ENCODE measurements around the gene NMNAT2.

DNA sequence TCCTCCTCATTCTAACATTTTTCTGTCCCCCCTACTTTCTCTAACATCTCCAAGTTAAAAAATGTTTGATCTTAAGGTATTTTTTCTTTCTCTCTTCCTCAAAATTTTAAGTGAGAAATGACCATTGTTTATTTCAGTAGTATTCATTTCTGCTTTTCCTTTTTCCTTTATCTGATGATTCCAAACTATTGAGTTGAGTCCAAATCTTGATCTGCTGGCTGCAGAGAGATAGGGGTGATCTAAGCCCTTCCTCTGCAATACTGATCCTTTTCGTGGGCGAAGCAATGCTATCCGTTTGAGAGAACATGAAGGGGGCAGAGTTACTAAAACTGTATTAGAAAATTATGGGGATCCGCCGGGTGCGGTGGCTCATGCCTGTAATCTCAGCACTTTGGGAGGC, 516 bp upstream of the NMNAT2 start:
- TF ChIP-seq POLR2A (IDR thresholded peaks at IDR 0.05) (no peak), EP300 (IDR thresholded peaks at IDR 0.05) (no peak)
- TF ChIP-seq, protein P1, sequence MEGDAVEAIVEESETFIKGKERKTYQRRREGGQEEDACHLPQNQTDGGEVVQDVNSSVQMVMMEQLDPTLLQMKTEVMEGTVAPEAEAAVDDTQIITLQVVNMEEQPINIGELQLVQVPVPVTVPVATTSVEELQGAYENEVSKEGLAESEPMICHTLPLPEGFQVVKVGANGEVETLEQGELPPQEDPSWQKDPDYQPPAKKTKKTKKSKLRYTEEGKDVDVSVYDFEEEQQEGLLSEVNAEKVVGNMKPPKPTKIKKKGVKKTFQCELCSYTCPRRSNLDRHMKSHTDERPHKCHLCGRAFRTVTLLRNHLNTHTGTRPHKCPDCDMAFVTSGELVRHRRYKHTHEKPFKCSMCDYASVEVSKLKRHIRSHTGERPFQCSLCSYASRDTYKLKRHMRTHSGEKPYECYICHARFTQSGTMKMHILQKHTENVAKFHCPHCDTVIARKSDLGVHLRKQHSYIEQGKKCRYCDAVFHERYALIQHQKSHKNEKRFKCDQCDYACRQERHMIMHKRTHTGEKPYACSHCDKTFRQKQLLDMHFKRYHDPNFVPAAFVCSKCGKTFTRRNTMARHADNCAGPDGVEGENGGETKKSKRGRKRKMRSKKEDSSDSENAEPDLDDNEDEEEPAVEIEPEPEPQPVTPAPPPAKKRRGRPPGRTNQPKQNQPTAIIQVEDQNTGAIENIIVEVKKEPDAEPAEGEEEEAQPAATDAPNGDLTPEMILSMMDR (IDR thresholded peaks at IDR 0.05) = no peak

Data from ovary (tissue), 3 donors.